ENCODE data around the gene LCA5. TPM values are rescaled to one million over a fixed set of nuclear protein-coding genes. Genes with fewer than 3 reads are reported as not detected.

Gene LCA5
- total and polyA plus RNA-seq, 7 donors: 0.48 to 2.7 (median 1.1) TPM

DNA sequence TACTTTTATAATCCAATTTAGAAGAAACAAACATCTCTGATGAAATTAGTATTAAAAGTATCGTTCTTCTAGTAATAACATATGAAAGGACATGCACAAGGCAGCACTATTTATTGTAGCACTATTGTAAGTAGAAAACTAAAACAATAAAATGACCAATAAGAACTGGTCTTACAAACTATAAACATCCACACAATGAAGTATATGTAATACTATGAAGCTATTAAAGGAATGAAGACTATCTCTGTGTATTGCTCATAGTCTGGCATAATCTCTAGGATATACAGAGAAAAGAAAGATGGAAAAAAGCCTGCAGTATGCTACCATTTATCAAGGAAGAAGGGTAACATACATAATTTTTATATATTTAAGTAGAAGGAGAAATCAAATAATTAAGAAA is 16.7 kb downstream of the LCA5 start:
- H3K4me1 ChIP-seq: no peaks in the 10 kb centered on the region
- TF ChIP-seq, protein P1, sequence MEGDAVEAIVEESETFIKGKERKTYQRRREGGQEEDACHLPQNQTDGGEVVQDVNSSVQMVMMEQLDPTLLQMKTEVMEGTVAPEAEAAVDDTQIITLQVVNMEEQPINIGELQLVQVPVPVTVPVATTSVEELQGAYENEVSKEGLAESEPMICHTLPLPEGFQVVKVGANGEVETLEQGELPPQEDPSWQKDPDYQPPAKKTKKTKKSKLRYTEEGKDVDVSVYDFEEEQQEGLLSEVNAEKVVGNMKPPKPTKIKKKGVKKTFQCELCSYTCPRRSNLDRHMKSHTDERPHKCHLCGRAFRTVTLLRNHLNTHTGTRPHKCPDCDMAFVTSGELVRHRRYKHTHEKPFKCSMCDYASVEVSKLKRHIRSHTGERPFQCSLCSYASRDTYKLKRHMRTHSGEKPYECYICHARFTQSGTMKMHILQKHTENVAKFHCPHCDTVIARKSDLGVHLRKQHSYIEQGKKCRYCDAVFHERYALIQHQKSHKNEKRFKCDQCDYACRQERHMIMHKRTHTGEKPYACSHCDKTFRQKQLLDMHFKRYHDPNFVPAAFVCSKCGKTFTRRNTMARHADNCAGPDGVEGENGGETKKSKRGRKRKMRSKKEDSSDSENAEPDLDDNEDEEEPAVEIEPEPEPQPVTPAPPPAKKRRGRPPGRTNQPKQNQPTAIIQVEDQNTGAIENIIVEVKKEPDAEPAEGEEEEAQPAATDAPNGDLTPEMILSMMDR (IDR thresholded peaks at IDR 0.05): no peak
- H3K27ac ChIP-seq: no peak overlapping the region
- intact Hi-C loops (cut with DNase I): no loop called here
- no peaks in the 10 kb centered on the region for H3K9me3 ChIP-seq
- ATAC-seq (no peak), DNase-seq (no peak)
- H3K4me3 ChIP-seq: no peak overlapping the region
- H3K27me3 ChIP-seq (ENCODE audit: insufficient read depth in 3 of 3, low read length in 2 of 3): no peaks in the 10 kb centered on the region
- 95 to 96% (median 96%) methylated on average over 1 of the region's 1 CpG for WGBS, 3 donors
- H3K36me3 ChIP-seq (ENCODE audit: insufficient read depth in 1 of 2, low read depth in 1 of 2): no peaks in the 10 kb centered on the region

DNA sequence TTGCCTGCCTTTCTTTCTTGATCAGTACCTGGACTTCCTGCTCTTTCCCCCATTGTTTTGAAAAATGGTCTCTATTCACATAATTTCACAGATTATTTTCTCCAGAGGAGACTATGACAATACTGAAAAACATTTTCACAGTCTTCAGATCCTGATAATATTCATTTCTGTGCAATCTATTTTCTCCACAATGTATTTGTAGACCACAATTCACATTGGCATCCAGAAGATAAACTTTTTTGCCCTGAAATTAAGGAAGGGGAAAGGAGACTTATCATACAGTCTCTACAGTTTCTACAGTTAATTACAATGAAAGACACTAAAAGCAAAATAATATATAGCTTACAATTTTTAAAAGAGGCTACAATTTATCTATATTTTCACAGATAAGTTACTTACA is 18.4 kb downstream of the LCA5 start:
- ATAC-seq (no peak), DNase-seq (no peak)
- Histone ChIP-seq H3K4me1 (no peaks in the 10 kb centered on the region), H3K36me3 (ENCODE audit: insufficient read depth in 1 of 2, low read depth in 1 of 2) (no peaks in the 10 kb centered on the region), H3K4me3 (no peak overlapping the region), H3K27ac (no peak overlapping the region), H3K9me3 (no peaks in the 10 kb centered on the region), H3K27me3 (ENCODE audit: insufficient read depth in 3 of 3, low read length in 2 of 3) (no peaks in the 10 kb centered on the region)
- TF ChIP-seq, protein P1 (IDR thresholded peaks at IDR 0.05): no peak
- intact Hi-C loops (cut with DNase I): no loop called here

DNA sequence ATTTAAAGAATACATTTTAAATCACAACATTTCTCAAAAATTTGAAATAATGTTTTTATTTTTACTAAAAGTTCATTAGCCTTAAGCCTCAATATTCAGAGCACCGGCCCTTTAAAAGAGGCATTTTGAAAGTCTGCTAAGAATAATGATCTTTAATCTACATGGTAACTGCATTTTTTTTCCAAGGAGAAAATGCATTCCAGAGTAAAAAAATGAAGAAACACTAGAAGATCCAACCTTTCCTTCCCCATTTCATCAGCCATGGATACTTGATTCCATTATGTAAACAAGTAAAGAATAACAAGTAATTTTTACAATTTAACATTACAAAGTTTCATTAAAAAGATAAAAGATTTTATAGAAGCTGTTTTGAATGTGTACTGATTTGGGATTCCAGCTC is 21.8 kb downstream of the LCA5 start:
- ATAC-seq (no peak), DNase-seq (no peak)
- Histone ChIP-seq H3K4me1 (no peaks in the 10 kb centered on the region), H3K27ac (no peak overlapping the region), H3K27me3 (ENCODE audit: insufficient read depth in 3 of 3, low read length in 2 of 3) (no peaks in the 10 kb centered on the region), H3K4me3 (no peak overlapping the region), H3K9me3 (no peaks in the 10 kb centered on the region), H3K36me3 (ENCODE audit: insufficient read depth in 1 of 2, low read depth in 1 of 2) (peaks cover 0 to 12% of the 10 kb centered on the region in 2 donors)
- WGBS, 3 donors: 98 to 100% (median 98%) methylated on average over 1 of the region's 1 CpG
- intact Hi-C loops (cut with DNase I): no loop called here
- TF ChIP-seq, protein P1 (IDR thresholded peaks at IDR 0.05): no peak

DNA sequence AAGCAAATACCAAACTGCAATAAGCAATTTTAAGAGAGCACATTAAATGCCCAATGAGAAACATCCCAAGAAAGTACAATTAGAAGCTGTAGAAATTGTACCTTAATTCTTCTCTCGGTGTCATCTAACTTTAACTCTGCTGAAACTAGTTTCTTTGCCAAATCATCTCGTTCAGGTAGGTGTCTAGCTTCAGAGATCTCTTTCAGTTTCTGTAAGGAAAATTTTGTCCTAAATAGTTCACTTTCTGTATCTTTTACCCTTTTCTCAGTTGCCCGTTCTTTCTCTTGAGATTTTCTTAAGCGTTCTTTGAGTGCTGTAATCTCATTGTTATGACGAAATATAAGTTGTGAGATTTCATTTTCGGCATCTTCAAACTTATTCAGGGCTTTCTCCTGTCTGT is 24.1 kb downstream of the LCA5 start:
- ATAC-seq (no peak), DNase-seq (no peak)
- WGBS, 3 donors: 91 to 94% (median 92%) methylated on average over 6 of the region's 6 CpGs
- no peak overlapping the region for H3K27ac ChIP-seq
- H3K4me3 ChIP-seq: no peak overlapping the region
- no peaks in the 10 kb centered on the region for H3K4me1 ChIP-seq
- H3K9me3 ChIP-seq: no peaks in the 10 kb centered on the region
- peaks cover 0 to 12% of the 10 kb centered on the region in 2 donors for H3K36me3 ChIP-seq (ENCODE audit: insufficient read depth in 1 of 2, low read depth in 1 of 2)
- intact Hi-C loops (cut with DNase I): no loop called here
- H3K27me3 ChIP-seq (ENCODE audit: insufficient read depth in 3 of 3, low read length in 2 of 3): no peaks in the 10 kb centered on the region
- TF ChIP-seq, protein P1 (IDR thresholded peaks at IDR 0.05): no peak

DNA sequence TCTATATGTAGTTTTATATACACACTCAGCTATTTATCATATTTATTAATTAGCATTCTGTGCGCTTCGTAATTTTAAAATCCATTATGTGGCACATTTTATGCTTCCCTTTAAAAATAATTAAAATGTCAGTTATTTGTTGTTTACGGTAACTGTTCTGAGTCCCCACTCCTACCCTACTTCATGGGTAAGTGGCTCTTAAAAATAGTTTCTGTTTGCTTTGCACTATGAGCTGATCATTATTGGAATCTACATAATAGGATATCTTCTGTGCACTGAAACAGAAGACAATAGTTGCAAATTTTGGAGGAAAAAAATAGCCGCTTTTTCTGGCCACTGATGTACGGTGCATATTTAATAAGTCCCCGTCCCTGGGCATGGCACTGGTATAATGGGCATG is 25.2 kb downstream of the LCA5 start:
- H3K27me3 ChIP-seq (ENCODE audit: insufficient read depth in 3 of 3, low read length in 2 of 3): no peaks in the 10 kb centered on the region
- WGBS, 3 donors: 95 to 98% (median 97%) methylated on average over 6 of the region's 6 CpGs
- no peak for DNase-seq
- H3K27ac ChIP-seq: no peak overlapping the region
- TF ChIP-seq, protein P1 (IDR thresholded peaks at IDR 0.05): no peak
- H3K36me3 ChIP-seq (ENCODE audit: insufficient read depth in 1 of 2, low read depth in 1 of 2): peaks cover 0 to 12% of the 10 kb centered on the region in 2 donors
- no peaks in the 10 kb centered on the region for H3K9me3 ChIP-seq
- no peak for ATAC-seq
- no peaks in the 10 kb centered on the region for H3K4me1 ChIP-seq
- H3K4me3 ChIP-seq: no peak overlapping the region
- intact Hi-C loops (cut with DNase I): no loop called here

Measured in psoas muscle (tissue), 8 donors.